GM19372 (cell line): ENCODE measurements around the gene IVD.

Experiments
- ATAC-seq: cut with Tn5 transposase; IDR thresholded peaks from one replicate; pipeline ENCODE4 v1.9.1; 2021; ENCODE audit warnings: mild to moderate bottlenecking, low read depth, moderate library complexity; ENCODE audit not compliant: unreplicated experiment

The IVD gene

GRCh38 chr15:40405501-40406381, at the start of gene IVD:
IVD (plus strand) TSS chr15:40405795; CDS start chr15:40405828, 33 bp downstream.
- ATAC-seq = peak; percentile 84

- ATAC-seq = no peak
Observed at GRCh38 chr15:40355976-40356585, 49.5 kb upstream of the IVD start.

- no peak for ATAC-seq
Observed at GRCh38 chr15:40357246-40357645, 48.3 kb upstream of the IVD start.

GRCh38 chr15:40357723-40358470, 47.7 kb upstream of the IVD start, which contains the start of gene DISP2:
DISP2 (plus strand) TSS chr15:40358219; CDS start chr15:40358322, 103 bp downstream.
- ATAC-seq = peak; percentile 89

- no peak for ATAC-seq
Observed at GRCh38 chr15:40358471-40359353, 46.9 kb upstream of the IVD start.

- no peak for ATAC-seq
Observed at GRCh38 chr15:40360015-40360414, 45.6 kb upstream of the IVD start.

- ATAC-seq = no peak
Observed at GRCh38 chr15:40361640-40362039, 44.0 kb upstream of the IVD start.

GRCh38 chr15:40363611-40364010, 42.0 kb upstream of the IVD start:
- no peak for ATAC-seq

- no peak for ATAC-seq
Observed at GRCh38 chr15:40364251-40364650, 41.3 kb upstream of the IVD start.

GRCh38 chr15:40365016-40365415, 40.6 kb upstream of the IVD start:
- ATAC-seq = no peak

- ATAC-seq = no peak
Observed at GRCh38 chr15:40365624-40366456, 39.8 kb upstream of the IVD start.

GRCh38 chr15:40366457-40367370, 38.9 kb upstream of the IVD start:
- no peak for ATAC-seq

- no peak for ATAC-seq
Observed at GRCh38 chr15:40367371-40367685, 38.3 kb upstream of the IVD start.

GRCh38 chr15:40367686-40368611, 37.6 kb upstream of the IVD start:
- ATAC-seq = peak; percentile 93

GRCh38 chr15:40368719-40369473, 36.7 kb upstream of the IVD start:
- no peak for ATAC-seq

GRCh38 chr15:40369474-40369869, 36.1 kb upstream of the IVD start:
- ATAC-seq = no peak

- ATAC-seq = no peak
Observed at GRCh38 chr15:40369971-40370370, 35.6 kb upstream of the IVD start.
